Keratinocyte (primary cell): ENCODE results near the gene RPA1.

ENCODE experiments used
- CTCF ChIP-seq, 3 experiments: IDR thresholded peaks in 1 of 3; conservative IDR thresholded peaks in 1 of 3; optimal IDR thresholded peaks in 1 of 3; 2 replicates in 2 of 3; 3 replicates in 1 of 3; pipeline versions ENCODE3 to v1.5.1; 2011; ENCODE audit warnings: low read length in 3 of 3, mild to moderate bottlenecking in 3 of 3, moderate library complexity in 2 of 3, control low read depth in 1 of 3, inconsistent platforms in 1 of 3; ENCODE audit not compliant: insufficient read depth in 2 of 3; ENCODE audit errors: extremely low read depth in 1 of 3
- EZH2 ChIP-seq: IDR thresholded peaks from one replicate; pipeline ENCODE4 v1.6.1; 2012; ENCODE audit warnings: inconsistent platforms, mild to moderate bottlenecking, low read length, moderate library complexity

DNA sequence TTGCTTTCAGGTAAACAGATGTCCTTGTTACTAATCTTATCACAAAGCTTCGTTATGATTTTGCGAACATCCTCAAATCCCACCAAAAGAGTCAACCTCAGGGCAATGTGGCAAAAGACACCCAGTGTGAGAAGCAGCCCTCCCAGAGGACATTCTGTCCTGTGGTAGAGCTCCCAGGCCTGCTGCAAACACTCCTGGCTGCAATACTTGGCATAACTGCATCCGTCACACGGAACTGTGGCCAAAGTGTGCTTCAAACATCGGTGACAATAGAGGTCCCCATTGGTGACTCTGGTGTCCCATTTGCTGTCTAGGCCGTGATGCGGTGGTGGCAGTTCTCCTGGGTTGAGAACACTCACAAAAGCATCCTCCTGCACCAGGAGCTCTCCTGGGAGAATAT lies 29.6 kb upstream of the RPA1 start:
- TF ChIP-seq EZH2 (no peak), CTCF (optimal IDR thresholded peaks at IDR 0.05 in 1 of 3, IDR thresholded peaks at IDR 0.05 in 1 of 3, conservative IDR thresholded peaks at IDR 0.05 in 1 of 3; ENCODE audit: extremely low read depth in 1 of 3, insufficient read depth in 2 of 3, low read length in 3 of 3) (no peak)
